ENCODE data around the gene RAB11FIP4. TPM values are rescaled to one million over a fixed set of nuclear protein-coding genes. Genes with fewer than 3 reads are reported as not detected.

RAB11FIP4 gene
- total RNA-seq, 1 experiment from 2014 or later = 10.8 TPM

GRCh38 chr17:31369266-31369665, 22.2 kb upstream of the RAB11FIP4 start:
- BruUV-seq (replicated peaks) = no TSS peak
- POLR2A ChIA-PET = no interaction called here
- Histone ChIP-seq H3K4me1 (ENCODE audit: control insufficient read depth, insufficient read depth, low read length) (no peaks in the 10 kb centered on the region), H3K27ac (ENCODE audit: low read length) (no peak overlapping the region), H3K27me3 (ENCODE audit: control insufficient read depth, insufficient read depth, low read length) (no peaks in the 10 kb centered on the region), H3K9me3 (ENCODE audit: control insufficient read depth, insufficient read depth, low read depth, low read length) (no peaks in the 10 kb centered on the region), H3K4me3 (ENCODE audit: low read depth in 2 of 2, low read length in 2 of 2) (no peak overlapping the region), H3K36me3 (ENCODE audit: control insufficient read depth, insufficient read depth, low read length) (peaks cover 15% of the 10 kb centered on the region; the same call in 1 of the 2 replicates)
- intact Hi-C loops (cut with micrococcal nuclease; ENCODE audit: unreplicated experiment) (no loop called here), in situ Hi-C loops (cut with HindIII; ENCODE audit: low pct_unique_long_range_greater_than_20kb, low sequenced_read_pairs) (no loop called here)
- DNase-seq (ENCODE audit: low read depth, low spot score) = no peak
- TF ChIP-seq CTCF (IDR thresholded peaks at IDR 0.05) (no peak), POLR2AphosphoS5 (IDR thresholded peaks at IDR 0.05; ENCODE audit: low read depth, low read length) (no peak), REST (IDR thresholded peaks at IDR 0.05; ENCODE audit: insufficient read depth in 1 of 2, low read depth in 2 of 2, low read length in 1 of 2) (no peak), SIN3A (IDR thresholded peaks at IDR 0.05; ENCODE audit: borderline replicate concordance, insufficient read depth, low read depth, low read length) (no peak), TCF7L2 (IDR thresholded peaks at IDR 0.05; ENCODE audit: low read depth, low read length) (no peak)
- no peak for ATAC-seq
- CTCF ChIA-PET = interaction anchor here (1.1 kb wide), 1 partner anchor 9 kb away, joined by 9 read pairs; no protein-coding TSS in a partner anchor

- CTCF ChIA-PET = no interaction called here
Measured at GRCh38 chr17:31371511-31372097, 19.9 kb upstream of the RAB11FIP4 start.

More at GRCh38 chr17:31371511-31372097, 19.9 kb upstream of the RAB11FIP4 start:
- no peaks in the 10 kb centered on the region for H3K9me3 ChIP-seq (ENCODE audit: control insufficient read depth, insufficient read depth, low read depth, low read length)
- no peak overlapping the region for H3K4me3 ChIP-seq (ENCODE audit: low read depth in 2 of 2, low read length in 2 of 2)
- no peak for TF ChIP-seq REST (IDR thresholded peaks at IDR 0.05; ENCODE audit: insufficient read depth in 1 of 2, low read depth in 2 of 2, low read length in 1 of 2)
- no peak for TF ChIP-seq CTCF (IDR thresholded peaks at IDR 0.05)
- no peak for TF ChIP-seq SIN3A (IDR thresholded peaks at IDR 0.05; ENCODE audit: borderline replicate concordance, insufficient read depth, low read depth, low read length)
- TF ChIP-seq TCF7L2 (IDR thresholded peaks at IDR 0.05; ENCODE audit: low read depth, low read length) = no peak
- TF ChIP-seq POLR2AphosphoS5 (IDR thresholded peaks at IDR 0.05; ENCODE audit: low read depth, low read length) = no peak
- peaks cover 25% of the 10 kb centered on the region; the same call in 1 of the 2 replicates for H3K36me3 ChIP-seq (ENCODE audit: control insufficient read depth, insufficient read depth, low read length)
- intact Hi-C loops (cut with micrococcal nuclease; ENCODE audit: unreplicated experiment) = no loop called here
- no TSS peak for BruUV-seq (replicated peaks)
- no peaks in the 10 kb centered on the region for H3K4me1 ChIP-seq (ENCODE audit: control insufficient read depth, insufficient read depth, low read length)
- no peak overlapping the region for H3K27ac ChIP-seq (ENCODE audit: low read length)
- POLR2A ChIA-PET = no interaction called here
- in situ Hi-C loops (cut with HindIII; ENCODE audit: low pct_unique_long_range_greater_than_20kb, low sequenced_read_pairs) = no loop called here
- DNase-seq (ENCODE audit: low read depth, low spot score) (no peak), ATAC-seq (no peak)
- no peaks in the 10 kb centered on the region for H3K27me3 ChIP-seq (ENCODE audit: control insufficient read depth, insufficient read depth, low read length)
